ENCODE results near the gene KHDC4. TPM values are rescaled to one million over a fixed set of nuclear protein-coding genes. Genes with fewer than 3 reads are reported as not detected.
"Not testable (repeated sequence)": the region's sequence is repeated elsewhere in the genome, so short reads cannot be mapped to it uniquely, and the experiment has no call there.

The KHDC4 gene
- total RNA-seq, 1 donor from 2014 or later = 92.2 TPM

DNA sequence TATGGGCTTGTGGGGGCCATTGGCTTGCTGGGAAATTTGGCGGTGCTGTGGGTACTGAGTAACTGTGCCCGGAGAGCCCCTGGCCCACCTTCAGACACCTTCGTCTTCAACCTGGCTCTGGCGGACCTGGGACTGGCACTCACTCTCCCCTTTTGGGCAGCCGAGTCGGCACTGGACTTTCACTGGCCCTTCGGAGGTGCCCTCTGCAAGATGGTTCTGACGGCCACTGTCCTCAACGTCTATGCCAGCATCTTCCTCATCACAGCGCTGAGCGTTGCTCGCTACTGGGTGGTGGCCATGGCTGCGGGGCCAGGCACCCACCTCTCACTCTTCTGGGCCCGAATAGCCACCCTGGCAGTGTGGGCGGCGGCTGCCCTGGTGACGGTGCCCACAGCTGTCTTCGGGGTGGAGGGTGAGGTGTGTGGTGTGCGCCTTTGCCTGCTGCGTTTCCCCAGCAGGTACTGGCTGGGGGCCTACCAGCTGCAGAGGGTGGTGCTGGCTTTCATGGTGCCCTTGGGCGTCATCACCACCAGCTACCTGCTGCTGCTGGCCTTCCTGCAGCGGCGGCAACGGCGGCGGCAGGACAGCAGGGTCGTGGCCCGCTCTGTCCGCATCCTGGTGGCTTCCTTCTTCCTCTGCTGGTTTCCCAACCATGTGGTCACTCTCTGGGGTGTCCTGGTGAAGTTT, 7.8 kb upstream of the KHDC4 start:
- Mint-ChIP-seq H3K27ac (peak overlapping the region; percentile 84), H3K9me3 (no peaks in the 10 kb centered on the region), H3K4me3 (no peak overlapping the region), H3K27me3 (no peaks in the 10 kb centered on the region), H3K36me3 (ENCODE audit: low read depth) (peaks cover 24% of the 10 kb centered on the region), H3K4me1 (peaks cover 51% of the 10 kb centered on the region)
- no peak for DNase-seq
- intact Hi-C loops (cut with micrococcal nuclease) = no loop called here

- peaks cover 43% of the 10 kb centered on the region for H3K4me1 Mint-ChIP-seq
- H3K4me3 Mint-ChIP-seq = peak within 1 kb of the TSS; percentile 32
- peaks cover 17% of the 10 kb centered on the region for H3K36me3 Mint-ChIP-seq (ENCODE audit: low read depth)
- H3K27me3 Mint-ChIP-seq = no peaks in the 10 kb centered on the region
- H3K9me3 Mint-ChIP-seq = no peaks in the 10 kb centered on the region
- H3K27ac Mint-ChIP-seq = peak within 1 kb of the TSS; percentile 84
- peak; percentile 64 for DNase-seq
- intact Hi-C loops (cut with micrococcal nuclease) = no loop called here
Observed at GRCh38 chr1:155940993-155941844, 7.0 kb upstream of the KHDC4 start, which contains the start of gene RXFP4. TSS of gene RXFP4 (plus strand) at chr1:155941638. CDS start at chr1:155941710, 72 bp downstream.

DNA sequence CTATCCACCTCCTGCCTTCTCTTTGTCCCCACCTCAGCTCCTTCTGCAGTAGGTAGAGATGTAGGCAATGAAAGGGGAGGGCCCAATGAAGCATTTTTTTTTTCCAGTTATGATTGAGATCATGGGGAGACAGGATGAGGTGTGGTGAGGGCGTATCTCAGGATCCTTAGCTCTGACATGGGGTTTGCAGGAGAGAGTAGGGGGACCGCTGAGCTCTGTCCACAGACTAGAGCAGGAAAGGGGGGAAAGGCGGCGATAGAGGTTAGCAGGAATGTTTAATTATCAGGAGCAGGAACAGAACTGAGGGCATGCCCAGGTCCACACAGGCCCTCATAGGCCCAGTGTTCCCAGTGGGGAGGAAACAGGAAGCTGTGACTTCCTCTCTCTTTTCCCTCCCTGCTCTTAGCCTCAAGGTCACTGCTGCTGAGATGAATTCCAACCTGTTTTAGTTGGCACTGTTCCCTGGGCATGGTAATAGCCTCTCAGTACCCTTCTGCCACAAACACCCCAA, 6.3 kb upstream of the KHDC4 start:
- intact Hi-C loops (cut with micrococcal nuclease) = no loop called here
- Mint-ChIP-seq H3K27ac (peak overlapping the region; percentile 84), H3K4me1 (peaks cover 40% of the 10 kb centered on the region), H3K9me3 (no peaks in the 10 kb centered on the region), H3K4me3 (peak overlapping the region; percentile 7), H3K27me3 (no peaks in the 10 kb centered on the region), H3K36me3 (ENCODE audit: low read depth) (peaks cover 14% of the 10 kb centered on the region)
- peak; percentile 66 for DNase-seq

- H3K4me3 Mint-ChIP-seq = no peak overlapping the region
- no peaks in the 10 kb centered on the region for H3K9me3 Mint-ChIP-seq
- intact Hi-C loops (cut with micrococcal nuclease) = loop anchor here (1.0 kb wide), 2 partner anchors 8 to 51 kb away; no protein-coding TSS in a partner anchor
- H3K36me3 Mint-ChIP-seq (ENCODE audit: low read depth) = peaks cover 7% of the 10 kb centered on the region
- DNase-seq = peak; percentile 84
- peak overlapping the region; percentile 7 for H3K27ac Mint-ChIP-seq
- no peaks in the 10 kb centered on the region for H3K27me3 Mint-ChIP-seq
- peaks cover 30% of the 10 kb centered on the region for H3K4me1 Mint-ChIP-seq
Observed at GRCh38 chr1:155938220-155938627, 4.0 kb upstream of the KHDC4 start.

DNA sequence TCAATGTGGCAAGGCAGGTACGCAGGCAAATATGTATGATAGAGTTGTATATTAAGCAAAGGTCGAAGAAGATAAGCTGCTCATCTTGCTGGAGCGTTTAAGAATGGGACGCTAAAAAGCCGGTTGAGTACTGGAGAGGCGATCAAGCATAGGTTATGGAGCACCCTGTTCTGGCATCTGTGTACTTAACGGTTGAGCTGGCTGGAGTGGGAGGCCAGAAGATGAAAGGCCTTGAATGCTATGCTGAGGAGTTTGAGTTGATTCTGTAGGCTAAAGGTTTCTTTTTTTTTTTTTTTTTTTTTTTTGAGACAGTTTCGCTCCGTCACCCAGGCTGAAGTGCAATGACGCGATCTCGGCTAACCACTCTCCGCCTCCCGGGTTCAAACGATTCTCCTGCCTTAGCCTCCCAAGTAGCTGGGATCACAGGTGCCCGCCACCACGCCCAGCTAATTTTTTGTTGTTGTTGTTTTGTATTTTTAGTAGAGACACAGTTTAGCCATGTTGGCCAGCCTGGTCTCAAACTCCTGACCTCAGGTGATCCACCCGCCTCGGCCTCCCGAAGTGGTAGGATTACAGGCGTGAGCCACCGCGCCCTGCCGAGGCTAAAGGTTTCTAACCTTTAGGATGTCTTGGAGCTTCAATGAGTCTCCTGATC, 850 bp upstream of the KHDC4 start:
- intact Hi-C loops (cut with micrococcal nuclease) = loop anchor here (1.0 to 5.0 kb wide), 6 partner anchors 11 to 132 kb away; partner anchors contain the start of genes LAMTOR2, RIT1 and SYT11
- no peak overlapping the region for H3K4me3 Mint-ChIP-seq
- peaks cover 28% of the 10 kb centered on the region for H3K36me3 Mint-ChIP-seq (ENCODE audit: low read depth)
- no peaks in the 10 kb centered on the region for H3K9me3 Mint-ChIP-seq
- no peaks in the 10 kb centered on the region for H3K27me3 Mint-ChIP-seq
- H3K4me1 Mint-ChIP-seq = peaks cover 28% of the 10 kb centered on the region
- DNase-seq = no peak
- no peak overlapping the region for H3K27ac Mint-ChIP-seq

- Mint-ChIP-seq H3K9me3 (no peaks in the 10 kb centered on the region), H3K27me3 (no peaks in the 10 kb centered on the region), H3K36me3 (ENCODE audit: low read depth) (peaks cover 35% of the 10 kb centered on the region), H3K27ac (no peak overlapping the region), H3K4me3 (no peak overlapping the region), H3K4me1 (peaks cover 34% of the 10 kb centered on the region)
- intact Hi-C loops (cut with micrococcal nuclease) = loop anchor here (1.0 to 5.0 kb wide), 6 partner anchors 13 to 134 kb away; partner anchors contain the start of genes LAMTOR2, RIT1 and SYT11
- DNase-seq = peak; percentile 72
Observed at GRCh38 chr1:155933591-155934096, 569 bp downstream of the KHDC4 start.

- Mint-ChIP-seq H3K4me3 (peak overlapping the region; percentile 77), H3K9me3 (no peaks in the 10 kb centered on the region), H3K27me3 (no peaks in the 10 kb centered on the region), H3K4me1 (peaks cover 27% of the 10 kb centered on the region), H3K27ac (peak overlapping the region; percentile 25), H3K36me3 (ENCODE audit: low read depth) (peaks cover 44% of the 10 kb centered on the region)
- intact Hi-C loops (cut with micrococcal nuclease) = loop anchor here (5.0 kb wide), 1 partner anchor 135 kb away; no protein-coding TSS in a partner anchor
- DNase-seq = no peak
Observed at GRCh38 chr1:155932487-155932886, 1.7 kb downstream of the KHDC4 start.

DNA sequence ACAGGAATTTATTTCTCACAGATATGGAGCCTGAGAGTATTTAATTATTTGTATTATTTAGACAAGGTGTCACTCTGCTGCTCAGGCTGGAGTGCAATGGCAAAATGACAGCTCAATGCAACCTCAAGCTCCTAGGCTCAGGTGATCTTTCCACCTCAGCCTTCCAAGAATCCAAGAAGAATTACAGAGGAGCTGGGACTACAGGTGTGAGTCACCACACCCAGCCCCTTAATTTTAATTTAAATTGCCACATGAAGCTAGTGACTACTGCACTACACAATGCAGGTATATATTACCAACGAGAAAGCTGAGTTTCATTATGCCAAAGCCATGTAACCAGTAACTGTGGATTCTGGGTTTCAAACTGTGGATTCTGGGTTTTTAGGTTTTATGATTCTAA, 2.1 kb downstream of the KHDC4 start:
- no peak for DNase-seq
- intact Hi-C loops (cut with micrococcal nuclease) = loop anchor here (5.0 kb wide), 1 partner anchor 135 kb away; no protein-coding TSS in a partner anchor
- no peaks in the 10 kb centered on the region for H3K27me3 Mint-ChIP-seq
- peaks cover 47% of the 10 kb centered on the region for H3K36me3 Mint-ChIP-seq (ENCODE audit: low read depth)
- H3K4me3 Mint-ChIP-seq = peak overlapping the region; percentile 77
- peak overlapping the region; percentile 25 for H3K27ac Mint-ChIP-seq
- peaks cover 27% of the 10 kb centered on the region for H3K4me1 Mint-ChIP-seq
- H3K9me3 Mint-ChIP-seq = no peaks in the 10 kb centered on the region

DNA sequence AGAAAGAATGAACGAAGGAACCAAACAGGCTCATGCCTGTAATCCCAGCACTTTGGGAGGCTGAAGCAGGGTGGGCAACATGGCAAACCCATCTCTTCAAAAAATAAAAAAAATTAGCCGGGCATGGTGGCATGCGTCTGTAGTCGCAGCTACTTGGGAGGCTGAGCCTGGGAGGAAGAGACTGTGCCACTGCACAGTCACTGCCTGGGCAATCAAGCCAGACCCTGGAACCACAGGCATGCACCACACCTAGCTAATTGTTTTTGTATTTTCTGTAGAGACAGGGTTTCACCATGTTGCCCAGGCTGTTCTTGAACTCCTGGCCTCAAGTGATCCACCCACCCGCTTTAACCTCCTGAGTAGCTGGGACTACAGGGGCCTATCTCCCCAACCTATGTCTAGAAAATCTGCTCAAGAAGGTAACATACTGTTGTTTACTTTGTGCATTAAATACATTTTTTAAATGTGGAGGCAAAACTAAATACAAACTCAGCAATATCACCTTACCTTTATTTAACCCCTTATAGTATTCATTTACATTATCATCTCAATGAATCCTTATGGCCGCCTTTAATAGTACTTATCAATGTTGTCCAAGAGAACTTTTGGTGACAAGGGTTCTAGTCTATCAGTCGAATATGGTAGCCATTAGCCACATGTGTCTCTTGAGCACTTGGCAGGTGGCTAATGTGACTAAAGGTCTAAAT, 2.7 kb downstream of the KHDC4 start:
- Mint-ChIP-seq H3K27ac (no peak overlapping the region), H3K4me1 (peaks cover 27% of the 10 kb centered on the region), H3K36me3 (ENCODE audit: low read depth) (peaks cover 53% of the 10 kb centered on the region), H3K27me3 (no peaks in the 10 kb centered on the region), H3K9me3 (no peaks in the 10 kb centered on the region), H3K4me3 (peak overlapping the region; percentile 77)
- intact Hi-C loops (cut with micrococcal nuclease) = loop anchor here (5.0 kb wide), 1 partner anchor 136 kb away; no protein-coding TSS in a partner anchor
- DNase-seq = no peak

DNA sequence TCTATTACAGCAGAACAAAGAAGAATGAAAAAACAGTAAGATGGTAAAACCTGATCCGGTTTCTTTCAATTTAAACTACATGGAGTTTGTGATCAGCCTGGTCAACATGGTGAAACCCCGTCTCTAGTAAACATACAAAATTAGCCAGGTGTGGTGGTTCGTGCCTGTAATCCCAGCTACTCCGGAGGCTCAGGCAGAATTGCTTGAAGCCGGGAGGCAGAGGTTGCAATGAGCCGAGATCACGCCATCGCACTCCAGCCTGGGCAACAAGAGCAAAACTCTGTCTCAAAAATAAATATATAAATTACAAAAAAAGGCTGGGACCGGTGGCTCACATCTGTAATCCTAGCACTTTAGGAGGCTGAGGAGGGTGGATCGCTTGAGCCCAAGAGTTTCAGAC, 3.5 kb downstream of the KHDC4 start:
- DNase-seq, H3K9me3 Mint-ChIP-seq, H3K27ac Mint-ChIP-seq, H3K27me3 Mint-ChIP-seq: not testable (repeated sequence)
- Mint-ChIP-seq H3K4me3 (peak overlapping the region; percentile 77), H3K4me1 (peaks cover 27% of the 10 kb centered on the region), H3K36me3 (ENCODE audit: low read depth) (peaks cover 60% of the 10 kb centered on the region)
- intact Hi-C loops (cut with micrococcal nuclease) = loop anchor here (5.0 kb wide), 1 partner anchor 137 kb away; no protein-coding TSS in a partner anchor

GRCh38 chr1:155929057-155929456, 5.2 kb downstream of the KHDC4 start:
- H3K4me3 Mint-ChIP-seq = no peak overlapping the region
- DNase-seq = no peak
- no peak overlapping the region for H3K27ac Mint-ChIP-seq
- intact Hi-C loops (cut with micrococcal nuclease) = no loop called here
- H3K9me3 Mint-ChIP-seq = no peaks in the 10 kb centered on the region
- H3K4me1 Mint-ChIP-seq = peaks cover 27% of the 10 kb centered on the region
- H3K27me3 Mint-ChIP-seq = no peaks in the 10 kb centered on the region
- peaks cover 65% of the 10 kb centered on the region for H3K36me3 Mint-ChIP-seq (ENCODE audit: low read depth)

DNA sequence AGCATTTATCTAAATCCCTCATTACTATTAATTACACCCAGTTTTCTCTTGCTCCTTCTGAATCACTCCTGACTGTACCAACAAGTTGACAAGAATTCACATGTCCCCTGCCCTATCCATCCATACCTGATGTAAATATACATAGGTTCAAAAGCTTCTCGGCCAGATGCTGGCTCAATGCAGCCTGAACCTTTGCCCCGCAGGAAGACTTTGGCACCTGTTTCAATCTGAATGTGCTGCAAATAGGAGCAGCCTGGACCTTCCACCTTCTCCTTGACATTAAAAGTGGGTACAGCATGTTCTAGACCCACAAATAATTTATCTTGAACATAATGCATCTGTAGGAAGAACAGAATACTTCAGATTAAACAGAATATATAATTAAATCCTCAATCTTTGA, 8.7 kb downstream of the KHDC4 start:
- peaks cover 71% of the 10 kb centered on the region for H3K36me3 Mint-ChIP-seq (ENCODE audit: low read depth)
- no peaks in the 10 kb centered on the region for H3K9me3 Mint-ChIP-seq
- intact Hi-C loops (cut with micrococcal nuclease) = no loop called here
- DNase-seq = no peak
- H3K27me3 Mint-ChIP-seq = no peaks in the 10 kb centered on the region
- H3K4me3 Mint-ChIP-seq = no peak overlapping the region
- H3K4me1 Mint-ChIP-seq = peaks cover 11% of the 10 kb centered on the region
- H3K27ac Mint-ChIP-seq = no peak overlapping the region

- H3K27ac Mint-ChIP-seq = no peak overlapping the region
- no peak for DNase-seq
- H3K4me3 Mint-ChIP-seq = no peak overlapping the region
- H3K9me3 Mint-ChIP-seq = no peaks in the 10 kb centered on the region
- intact Hi-C loops (cut with micrococcal nuclease) = no loop called here
- no peaks in the 10 kb centered on the region for H3K4me1 Mint-ChIP-seq
- H3K27me3 Mint-ChIP-seq = no peaks in the 10 kb centered on the region
- H3K36me3 Mint-ChIP-seq (ENCODE audit: low read depth) = peaks cover 73% of the 10 kb centered on the region
Observed at GRCh38 chr1:155920717-155921116, 13.5 kb downstream of the KHDC4 start.

Data from activated CD4-positive, alpha-beta T cell treated with anti-CD3 and anti-CD28 coated beads, Interleukin-2, amount 10 ng/mL, durations not matched to agents 24 days and 14 days (primary cell).